ENCODE data around the gene CMTM6.
A peak's percentile ranks its signal among the peaks of the same experiment; 100 is the strongest.
"Not testable (repeated sequence)": the region's sequence is repeated elsewhere in the genome, so short reads cannot be mapped to it uniquely, and the experiment has no call there.

CMTM6 gene, protein sequence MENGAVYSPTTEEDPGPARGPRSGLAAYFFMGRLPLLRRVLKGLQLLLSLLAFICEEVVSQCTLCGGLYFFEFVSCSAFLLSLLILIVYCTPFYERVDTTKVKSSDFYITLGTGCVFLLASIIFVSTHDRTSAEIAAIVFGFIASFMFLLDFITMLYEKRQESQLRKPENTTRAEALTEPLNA

DNA sequence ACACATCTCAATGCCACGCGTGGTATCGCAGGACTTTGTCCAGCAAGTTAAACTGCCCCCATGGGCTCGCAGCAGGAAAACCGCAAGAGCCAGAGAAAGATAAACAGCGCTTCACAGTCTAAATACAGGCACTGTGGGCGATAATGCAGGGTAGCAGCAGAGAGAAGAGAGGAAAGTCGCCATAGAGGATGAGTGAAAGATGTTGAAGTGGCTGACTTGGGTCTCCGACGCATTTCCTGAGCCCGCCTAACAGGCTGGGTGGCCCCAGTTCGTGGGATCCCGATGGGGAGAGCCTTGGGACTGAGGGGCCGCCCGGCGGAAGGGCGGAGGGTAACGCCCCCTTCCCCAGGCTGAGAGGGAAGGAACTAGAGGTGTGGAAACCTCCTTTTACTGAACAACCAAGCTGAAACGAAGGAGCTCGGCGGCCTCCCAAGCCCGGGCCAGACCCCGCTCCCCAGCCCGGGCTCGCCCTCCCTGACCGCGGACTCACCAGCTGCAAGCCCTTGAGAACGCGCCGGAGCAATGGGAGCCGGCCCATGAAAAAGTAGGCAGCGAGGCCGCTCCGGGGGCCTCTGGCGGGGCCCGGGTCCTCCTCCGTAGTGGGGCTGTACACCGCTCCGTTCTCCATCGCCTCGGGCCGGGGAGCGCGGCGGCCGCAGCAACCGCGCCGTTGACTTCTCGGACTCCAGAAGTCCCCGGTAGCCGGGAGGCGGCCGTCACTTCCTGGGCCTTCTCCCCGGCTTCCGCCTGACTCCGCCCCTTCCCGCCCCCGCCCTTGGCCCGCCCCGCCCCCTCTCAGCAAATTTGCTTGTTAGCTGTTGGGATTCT lies at the start of gene CMTM6:
Gene CMTM6, minus strand, starts transcription at position 735 of the 828 bp plus-strand sequence. Its CDS starts 107 bp downstream, at position 628.
- DNase-seq: peak in 1 of 2 experiments; percentile 59

GRCh38 chr3:32552013-32552412 lies 49.4 kb upstream of the CMTM6 start:
- no peak for DNase-seq

DNA sequence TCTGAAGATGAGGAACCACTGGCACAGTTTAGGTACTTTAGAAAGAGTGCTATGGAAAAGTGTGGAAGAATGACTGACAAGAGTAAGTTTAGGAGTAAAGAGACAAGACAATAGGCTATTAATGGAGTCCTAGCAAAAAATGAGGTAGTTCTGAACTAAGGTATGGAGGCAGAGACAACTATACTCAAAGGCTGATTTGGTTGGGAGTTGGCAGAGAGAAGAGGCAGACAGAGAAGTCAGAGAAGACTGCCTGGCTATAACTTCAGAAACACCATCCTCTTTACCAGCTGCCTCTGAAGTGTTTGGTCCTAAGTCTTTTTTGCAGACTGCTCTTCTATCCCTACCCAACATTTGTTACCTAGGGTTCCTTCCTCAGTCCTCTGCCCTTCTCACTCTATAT lies 48.8 kb upstream of the CMTM6 start:
- no peak for DNase-seq

- DNase-seq: no peak
Observed at GRCh38 chr3:32551087-32551486, 48.4 kb upstream of the CMTM6 start.

DNA sequence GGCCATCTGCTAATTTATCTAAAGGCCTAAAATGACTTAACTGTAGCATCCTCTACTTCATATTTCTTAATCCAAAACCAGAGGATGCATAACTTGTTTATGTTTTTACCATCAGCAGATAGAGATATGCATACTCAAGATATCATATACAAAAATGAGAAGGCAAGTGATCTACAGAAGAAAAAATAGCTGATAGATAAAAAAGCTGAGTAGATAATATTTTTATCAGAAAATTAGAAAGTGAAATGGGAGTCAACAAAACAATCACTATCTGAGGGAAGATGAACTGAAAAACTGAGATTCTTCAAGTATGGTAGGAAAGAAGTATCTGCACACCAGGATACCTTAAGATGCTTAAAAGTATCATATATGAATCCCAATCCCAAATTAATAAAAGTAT lies 42.7 kb upstream of the CMTM6 start:
- DNase-seq: no peak

DNA sequence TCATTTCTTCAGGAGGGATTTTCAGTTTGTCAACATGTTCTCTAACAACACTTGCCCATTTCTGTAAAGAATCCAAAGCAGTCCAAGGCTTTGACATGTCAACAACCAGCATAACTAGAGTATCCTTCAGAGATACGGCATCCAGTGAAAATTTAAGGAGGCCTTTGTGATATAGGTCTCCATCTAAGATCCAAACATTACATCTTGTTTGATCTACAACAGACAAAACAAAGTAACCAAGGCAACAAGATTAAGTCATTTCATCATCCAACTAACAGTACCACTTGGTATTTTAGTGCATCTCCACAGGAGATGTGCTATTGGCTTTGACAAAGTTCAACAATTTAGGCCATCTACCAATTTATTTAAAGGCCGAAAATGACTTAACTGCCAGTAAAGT lies 42.2 kb upstream of the CMTM6 start:
- no peak for DNase-seq

- no peak for DNase-seq
Observed at GRCh38 chr3:32542807-32543206, 40.2 kb upstream of the CMTM6 start.

- DNase-seq: no peak
Observed at GRCh38 chr3:32540899-32541298, 38.2 kb upstream of the CMTM6 start.

- DNase-seq: no peak
Observed at GRCh38 chr3:32532434-32532833, 29.8 kb upstream of the CMTM6 start.

GRCh38 chr3:32531010-32531647 lies 28.5 kb upstream of the CMTM6 start:
- DNase-seq: no peak

DNA sequence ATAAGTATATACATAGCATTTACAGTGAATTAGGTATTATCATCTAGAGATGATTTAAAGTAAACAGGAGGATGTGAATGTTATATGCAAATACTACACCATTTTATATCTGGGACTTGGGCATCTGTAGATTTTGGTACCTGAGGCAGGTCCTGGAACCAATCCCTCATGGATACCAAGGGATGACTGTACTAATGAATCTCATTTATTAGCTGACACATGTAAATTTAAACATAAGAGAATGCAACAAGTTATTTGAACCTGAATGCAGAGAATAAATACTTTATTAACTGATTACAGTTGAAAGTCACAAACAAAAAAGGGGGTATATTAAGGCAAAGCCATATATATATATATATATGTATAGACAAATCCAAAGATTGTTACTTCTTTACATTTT lies 23.1 kb upstream of the CMTM6 start:
- DNase-seq: no peak

DNA sequence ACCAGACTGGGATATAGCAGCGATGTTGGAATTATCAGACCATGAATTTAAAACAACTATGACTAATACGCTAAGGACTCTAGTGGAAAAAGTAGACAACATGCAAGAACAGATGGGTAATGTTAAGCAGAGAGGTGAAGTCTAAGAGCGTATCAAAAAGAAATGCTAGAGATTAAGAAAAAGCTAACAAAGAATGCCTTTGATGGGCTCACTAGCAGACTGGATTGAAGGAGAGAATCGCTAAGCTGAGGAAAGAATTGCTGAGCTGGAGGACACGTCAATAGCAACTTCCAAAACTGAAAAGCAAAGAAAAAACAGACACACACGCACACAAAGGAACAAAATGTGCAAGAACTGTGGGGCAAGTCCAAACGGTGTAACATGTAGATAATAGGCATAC lies 20.0 kb upstream of the CMTM6 start:
- no peak for DNase-seq

GRCh38 chr3:32518921-32519320 lies 16.3 kb upstream of the CMTM6 start:
- not testable (repeated sequence) for DNase-seq

DNA sequence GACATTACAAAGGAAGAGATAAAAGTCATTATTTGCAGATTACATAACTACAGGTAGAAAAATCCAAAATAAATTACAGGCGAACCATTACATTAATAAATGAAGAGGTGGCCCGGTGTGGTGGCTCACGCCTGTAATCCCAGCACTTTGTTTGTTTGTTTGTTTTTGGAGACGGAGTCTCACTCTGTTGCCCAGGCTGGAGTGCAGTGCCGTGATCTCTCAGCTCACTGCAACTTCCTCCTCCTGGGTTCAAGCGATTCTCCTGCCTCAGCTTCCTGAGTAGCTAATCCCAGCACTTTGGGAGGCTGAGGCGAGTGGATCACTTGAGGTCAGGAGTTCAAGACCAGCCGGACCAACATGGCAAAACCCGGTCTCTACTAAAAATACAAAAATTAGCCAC lies 14.1 kb upstream of the CMTM6 start:
- DNase-seq: not testable (repeated sequence)

DNA sequence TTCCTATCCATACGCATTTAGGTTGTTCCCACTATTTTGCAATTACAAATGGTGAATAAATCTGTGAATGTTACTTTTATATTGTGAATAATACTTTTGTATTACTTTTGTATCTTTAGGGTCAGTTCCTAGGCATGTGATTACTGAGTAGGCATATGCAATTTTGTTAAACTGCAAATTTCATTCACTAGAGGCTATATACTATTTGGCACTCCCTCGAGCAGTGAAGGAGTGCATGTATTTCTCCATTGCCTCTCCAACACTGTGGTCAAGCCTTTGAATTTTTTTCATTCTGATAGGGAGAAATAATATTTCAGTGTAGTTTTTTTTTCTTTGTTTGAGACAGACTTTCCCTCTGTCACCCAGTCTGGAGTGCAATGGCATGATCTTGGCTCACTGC lies 8.4 kb upstream of the CMTM6 start:
- DNase-seq: no peak

DNA sequence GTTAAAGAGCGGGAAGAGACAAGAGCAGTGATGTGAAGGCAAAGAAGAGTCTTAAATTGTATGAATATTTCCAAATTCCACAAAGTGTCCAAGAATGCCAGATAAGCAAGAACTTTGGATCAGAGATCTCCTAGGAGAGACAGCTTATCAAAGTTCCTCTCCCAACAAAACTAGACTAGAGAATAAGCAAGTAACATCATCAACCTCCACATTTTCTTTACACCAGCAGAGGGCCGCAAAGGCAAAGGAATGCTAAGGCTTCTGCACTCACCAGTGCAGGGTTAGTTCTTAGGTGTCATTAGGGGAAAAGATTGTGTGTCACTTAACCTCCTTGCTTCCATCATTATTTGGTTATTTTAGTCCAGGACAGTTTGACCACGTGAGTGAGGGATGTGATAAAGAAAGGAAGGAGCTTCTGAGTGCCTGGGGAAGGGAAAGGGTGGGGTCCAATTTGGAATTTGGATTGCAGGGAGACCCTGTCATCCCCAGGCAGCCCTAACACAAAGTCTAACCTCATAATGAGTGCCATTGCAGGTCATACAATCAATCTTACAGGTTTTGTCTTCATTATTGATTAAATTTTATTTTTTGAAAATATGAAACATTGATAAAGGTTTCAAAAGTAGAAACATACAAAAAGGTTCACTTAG lies 7.5 kb upstream of the CMTM6 start:
- DNase-seq: peak; percentile 9 to 28

DNA sequence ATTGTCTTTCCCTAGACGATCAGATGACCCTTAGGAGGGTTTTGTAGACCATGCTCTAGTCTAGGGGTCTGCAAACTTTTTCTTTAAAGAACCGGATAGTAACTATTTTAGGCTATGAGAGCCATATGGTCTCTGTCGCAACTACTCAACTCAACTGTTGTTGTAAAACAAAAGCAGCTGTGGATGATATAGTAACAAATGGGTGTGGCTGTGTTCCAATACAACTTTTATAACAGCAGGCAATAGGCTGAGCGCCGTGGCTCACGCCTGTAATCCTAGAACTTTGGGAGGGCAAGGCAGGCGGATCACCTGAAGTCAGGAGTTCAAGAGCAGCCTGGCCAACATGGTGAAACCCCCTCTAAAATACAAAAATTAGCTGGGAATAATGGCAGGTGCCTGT lies 6.1 kb upstream of the CMTM6 start:
- no peak for DNase-seq

DNA sequence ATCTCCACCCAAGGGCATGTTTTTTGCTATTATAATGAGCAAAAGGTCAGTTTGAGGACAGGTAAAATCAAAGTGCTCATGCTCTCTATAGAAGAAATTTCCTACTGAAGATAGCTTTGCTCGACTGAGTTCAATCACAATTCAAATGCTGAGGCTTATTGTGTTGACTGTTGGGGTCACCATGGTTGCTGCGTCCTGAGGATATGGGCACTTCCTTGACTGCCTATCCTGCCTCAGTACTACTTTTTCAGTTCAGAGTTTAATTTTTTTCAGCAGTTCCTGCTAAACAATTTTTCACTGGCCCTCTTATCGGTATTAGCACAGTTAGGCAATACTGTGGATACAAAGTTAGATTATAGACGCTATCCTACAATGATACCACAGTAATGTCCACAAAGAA lies 3.8 kb upstream of the CMTM6 start:
- DNase-seq: no peak

- DNase-seq: peak in 1 of 2 experiments; percentile 4
Observed at GRCh38 chr3:32502946-32503286, 264 bp upstream of the CMTM6 start.

DNA sequence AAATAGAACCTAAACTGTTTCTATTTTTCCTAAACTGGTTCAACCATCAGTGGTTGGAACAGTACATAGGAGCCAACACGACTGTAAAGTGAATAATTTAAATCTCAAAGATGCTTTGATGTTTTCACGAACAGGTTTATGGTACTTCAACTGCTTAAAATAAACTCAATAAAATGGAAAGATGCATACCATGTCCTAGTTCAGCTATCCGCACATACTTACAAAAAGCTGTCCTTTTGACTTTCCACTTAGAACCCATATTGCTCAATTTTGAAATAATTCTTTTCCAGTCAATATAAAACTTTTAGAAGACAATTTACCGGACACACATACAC lies 902 bp downstream of the CMTM6 start:
- no peak for DNase-seq

DNA sequence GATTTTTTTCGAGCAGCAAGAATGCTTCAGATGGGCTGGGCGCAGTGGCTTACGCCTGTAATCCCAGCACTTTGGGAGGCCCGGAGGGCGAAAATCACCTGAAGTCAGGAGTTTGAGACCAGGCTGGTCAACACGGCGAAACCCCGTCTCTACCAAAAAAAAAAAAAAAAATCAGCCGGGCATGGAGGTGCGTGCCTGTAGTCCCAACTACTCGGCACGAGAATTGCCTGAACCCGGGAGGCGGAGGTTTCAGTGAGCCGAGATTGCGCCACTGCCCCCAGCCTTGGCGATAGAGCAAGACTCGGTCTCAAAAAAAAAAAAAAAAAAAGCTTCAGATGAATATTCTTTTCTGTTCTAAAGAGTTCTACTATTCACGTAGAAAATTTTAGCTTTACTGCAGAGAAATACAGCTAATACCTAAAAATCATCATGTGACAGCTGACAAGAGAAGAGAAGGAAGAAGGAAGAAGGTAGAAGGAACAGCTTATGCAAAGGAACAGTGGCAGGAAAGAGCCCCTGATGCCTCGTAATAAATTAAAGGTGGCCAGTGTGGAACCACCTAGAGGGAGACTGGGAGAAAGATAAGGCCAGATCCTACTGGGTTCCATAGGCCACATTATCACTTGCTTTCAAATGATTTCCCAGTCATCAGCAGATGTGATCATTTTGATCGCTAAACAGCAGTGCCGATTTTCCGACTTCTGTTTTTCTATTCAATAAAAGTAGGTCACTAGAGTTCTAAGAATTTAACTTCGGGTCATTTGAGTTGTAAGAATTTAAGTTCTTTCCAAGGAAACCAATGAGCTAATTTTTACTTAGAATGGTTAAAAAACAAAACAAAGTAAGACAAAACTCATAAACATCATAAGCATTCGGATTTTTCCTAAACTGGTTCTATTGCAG lies 1.5 kb downstream of the CMTM6 start:
- DNase-seq: no peak

GRCh38 chr3:32500231-32500630 lies 2.4 kb downstream of the CMTM6 start:
- no peak for DNase-seq

- no peak for DNase-seq
Observed at GRCh38 chr3:32499585-32499984, 3.1 kb downstream of the CMTM6 start.

Data from NCI-H446 (cell line).